Measurements from ENCODE around the gene HACD2.

The HACD2 gene

DNA sequence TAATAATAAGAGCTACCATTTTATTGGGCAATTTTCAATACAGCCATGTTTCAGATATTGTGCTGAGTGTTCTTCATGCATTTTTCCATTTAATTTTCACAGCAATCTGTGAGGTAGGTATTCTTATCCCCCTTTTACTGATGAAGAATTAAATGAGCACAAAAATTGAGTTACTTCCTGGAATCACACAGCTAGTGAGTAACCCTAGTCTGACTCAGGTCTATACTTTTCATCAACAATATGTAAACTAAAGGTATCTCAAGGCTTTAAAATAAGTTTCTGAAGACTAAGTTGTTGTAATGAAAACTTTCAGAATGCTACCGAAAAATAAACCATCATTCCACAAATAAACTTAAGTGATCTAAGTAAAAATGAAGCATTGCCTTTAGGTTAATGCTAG lies 22.3 kb downstream of the HACD2 start:
- H3K4me1 ChIP-seq (ENCODE audit: control insufficient read depth, insufficient read depth, low read length), result no peaks in the 10 kb centered on the region
- no peak overlapping the region for H3K27ac ChIP-seq (ENCODE audit: extremely low read depth, low read depth, low read length)
- ChIA-PET POLR2A (no interaction called here), CTCF (interaction anchor here (0.7 to 1.0 kb wide), 3 partner anchors 11 to 1086 kb away, joined by 3 to 5 read pairs (median 3); no protein-coding TSS in a partner anchor)
- TF ChIP-seq ZNF341 (tag by site-specific recombination; IDR thresholded peaks at IDR 0.05; ENCODE audit: low read depth) (no peak), ZNF394 (tag by site-specific recombination; IDR thresholded peaks at IDR 0.05; ENCODE audit: borderline replicate concordance) (no peak), SP2 (tag by site-specific recombination; IDR thresholded peaks at IDR 0.05) (no peak), ZEB2 (tag by site-specific recombination; IDR thresholded peaks at IDR 0.05) (no peak)
- TF ChIP-seq, protein P1, sequence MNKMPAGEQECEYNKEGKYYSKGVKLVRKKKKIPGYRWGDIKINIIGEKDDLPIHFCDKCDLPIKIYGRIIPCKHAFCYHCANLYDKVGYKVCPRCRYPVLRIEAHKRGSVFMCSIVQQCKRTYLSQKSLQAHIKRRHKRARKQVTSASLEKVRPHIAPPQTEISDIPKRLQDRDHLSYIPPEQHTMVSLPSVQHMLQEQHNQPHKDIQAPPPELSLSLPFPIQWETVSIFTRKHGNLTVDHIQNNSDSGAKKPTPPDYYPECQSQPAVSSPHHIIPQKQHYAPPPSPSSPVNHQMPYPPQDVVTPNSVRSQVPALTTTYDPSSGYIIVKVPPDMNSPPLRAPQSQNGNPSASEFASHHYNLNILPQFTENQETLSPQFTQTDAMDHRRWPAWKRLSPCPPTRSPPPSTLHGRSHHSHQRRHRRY (tag by site-specific recombination; IDR thresholded peaks at IDR 0.05), result no peak
- no peaks in the 10 kb centered on the region for H3K9me3 ChIP-seq (ENCODE audit: control insufficient read depth, insufficient read depth, low read depth, low read length)
- peaks cover 0 to 14% of the 10 kb centered on the region in 2 experiments; a peak in 1 of 3 replicates for H3K36me3 ChIP-seq (ENCODE audit: control insufficient read depth in 2 of 2, insufficient read depth in 1 of 2, low read length in 2 of 2)
- H3K4me3 ChIP-seq (ENCODE audit: low read depth, low read length), result no peak overlapping the region

- Histone ChIP-seq H3K4me3 (ENCODE audit: low read depth, low read length) (no peak overlapping the region), H3K36me3 (ENCODE audit: control insufficient read depth in 2 of 2, insufficient read depth in 1 of 2, low read length in 2 of 2) (peaks cover 0 to 19% of the 10 kb centered on the region in 2 experiments; a peak in 1 of 3 replicates), H3K27ac (ENCODE audit: extremely low read depth, low read depth, low read length) (no peak overlapping the region), H3K9me3 (ENCODE audit: control insufficient read depth, insufficient read depth, low read depth, low read length) (no peaks in the 10 kb centered on the region), H3K4me1 (ENCODE audit: control insufficient read depth, insufficient read depth, low read length) (no peaks in the 10 kb centered on the region)
- no peak for TF ChIP-seq ZNF157 (tag by site-specific recombination; IDR thresholded peaks at IDR 0.05)
- TF ChIP-seq ZNF513 (tag by site-specific recombination; IDR thresholded peaks at IDR 0.05), result no peak
- TF ChIP-seq ZNF658 (tag by site-specific recombination; IDR thresholded peaks at IDR 0.05), result no peak
- no peak for TF ChIP-seq ZEB2 (tag by site-specific recombination; IDR thresholded peaks at IDR 0.05)
- no peak for TF ChIP-seq ZSCAN18 (tag by site-specific recombination; IDR thresholded peaks at IDR 0.05)
- TF ChIP-seq INSM2 (tag by site-specific recombination; IDR thresholded peaks at IDR 0.05), result no peak
- TF ChIP-seq ZNF626 (tag by site-specific recombination; IDR thresholded peaks at IDR 0.05), result no peak
- no peak for TF ChIP-seq WT1 (tag by site-specific recombination; IDR thresholded peaks at IDR 0.05)
- no peak for TF ChIP-seq ZBTB17 (tag by site-specific recombination; IDR thresholded peaks at IDR 0.05)
- no peak for TF ChIP-seq ZBTB1 (tag by site-specific recombination; IDR thresholded peaks at IDR 0.05)
- TF ChIP-seq ZNF18 (tag by site-specific recombination; IDR thresholded peaks at IDR 0.05), result no peak
- TF ChIP-seq ZBTB21 (tag by site-specific recombination; IDR thresholded peaks at IDR 0.05), result no peak
- TF ChIP-seq ZFHX2 (tag by site-specific recombination; conservative IDR thresholded peaks at IDR 0.05), result no peak
- TF ChIP-seq ZFP37 (tag by site-specific recombination; IDR thresholded peaks at IDR 0.05), result no peak
- TF ChIP-seq, protein P2, sequence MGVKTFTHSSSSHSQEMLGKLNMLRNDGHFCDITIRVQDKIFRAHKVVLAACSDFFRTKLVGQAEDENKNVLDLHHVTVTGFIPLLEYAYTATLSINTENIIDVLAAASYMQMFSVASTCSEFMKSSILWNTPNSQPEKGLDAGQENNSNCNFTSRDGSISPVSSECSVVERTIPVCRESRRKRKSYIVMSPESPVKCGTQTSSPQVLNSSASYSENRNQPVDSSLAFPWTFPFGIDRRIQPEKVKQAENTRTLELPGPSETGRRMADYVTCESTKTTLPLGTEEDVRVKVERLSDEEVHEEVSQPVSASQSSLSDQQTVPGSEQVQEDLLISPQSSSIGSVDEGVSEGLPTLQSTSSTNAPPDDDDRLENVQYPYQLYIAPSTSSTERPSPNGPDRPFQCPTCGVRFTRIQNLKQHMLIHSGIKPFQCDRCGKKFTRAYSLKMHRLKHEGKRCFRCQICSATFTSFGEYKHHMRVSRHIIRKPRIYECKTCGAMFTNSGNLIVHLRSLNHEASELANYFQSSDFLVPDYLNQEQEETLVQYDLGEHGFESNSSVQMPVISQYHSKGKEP (tag by site-specific recombination; IDR thresholded peaks at IDR 0.05), result no peak
- no peak for TF ChIP-seq BCL11B (tag by site-specific recombination; IDR thresholded peaks at IDR 0.05; ENCODE audit: low read depth)
- TF ChIP-seq ZNF19 (tag by site-specific recombination; IDR thresholded peaks at IDR 0.05; ENCODE audit: low read depth), result no peak
- no peak for TF ChIP-seq ZNF664 (tag by site-specific recombination; IDR thresholded peaks at IDR 0.05)
- TF ChIP-seq PRDM4 (tag by site-specific recombination; IDR thresholded peaks at IDR 0.05), result no peak
- CTCF ChIA-PET, result interaction anchor here (0.6 to 1.7 kb wide), 4 partner anchors 8 to 531 kb away, joined by 3 to 9 read pairs (median 3); no protein-coding TSS in a partner anchor
- POLR2A ChIA-PET, result no interaction called here
Observed at GRCh38 chr3:123561188-123561587, 23.7 kb downstream of the HACD2 start.

Data from HEK293 (cell line).